T-helper 1 cell treated with Interleukin-12 subunit alpha and Interleukin-12 subunit beta and Interleukin-4 antibody, amounts not matched to agents 30 μg/mL and 1 μg/mL, for 36 hours (primary cell): ENCODE results near the gene AGTRAP.

Experiments used
- H3K27ac Mint-ChIP-seq: one replicate; pipeline ENCODE4 v1.8.0; 2021; ENCODE audit warnings: mild to moderate bottlenecking, mixed read lengths
- H3K27me3 Mint-ChIP-seq: one replicate; pipeline ENCODE4 v1.8.0; 2021; ENCODE audit warnings: low read depth, mixed read lengths
- H3K36me3 Mint-ChIP-seq: one replicate; pipeline ENCODE4 v1.8.0; 2021; ENCODE audit warnings: low read depth, mixed read lengths
- H3K4me1 Mint-ChIP-seq: one replicate; pipeline ENCODE4 v1.8.0; 2021; ENCODE audit warnings: low read depth, mixed read lengths
- H3K4me3 Mint-ChIP-seq: one replicate; pipeline ENCODE4 v1.8.0; 2021; ENCODE audit warnings: mild to moderate bottlenecking, moderate library complexity, mixed read lengths
- H3K9me3 Mint-ChIP-seq: one replicate; pipeline ENCODE4 v1.8.0; 2021; ENCODE audit warnings: mixed read lengths

Gene AGTRAP

GRCh38 chr1:11736746-11737639 is 1.1 kb downstream of the AGTRAP start:
- Mint-ChIP-seq H3K4me3 (peak overlapping the region; percentile 95), H3K27me3 (no peaks in the 10 kb centered on the region), H3K4me1 (peaks cover 56% of the 10 kb centered on the region), H3K9me3 (no peaks in the 10 kb centered on the region), H3K27ac (peak overlapping the region; percentile 62), H3K36me3 (peaks cover 5% of the 10 kb centered on the region)

- Mint-ChIP-seq H3K27ac (no peak overlapping the region), H3K9me3 (no peaks in the 10 kb centered on the region), H3K4me1 (peaks cover 63% of the 10 kb centered on the region), H3K4me3 (peak overlapping the region; percentile 38), H3K27me3 (no peaks in the 10 kb centered on the region), H3K36me3 (peaks cover 8% of the 10 kb centered on the region)
Measured at GRCh38 chr1:11738096-11738495, 2.2 kb downstream of the AGTRAP start.

- no peaks in the 10 kb centered on the region for H3K9me3 Mint-ChIP-seq
- H3K36me3 Mint-ChIP-seq: peaks cover 8% of the 10 kb centered on the region
- no peak overlapping the region for H3K4me3 Mint-ChIP-seq
- H3K27me3 Mint-ChIP-seq: no peaks in the 10 kb centered on the region
- H3K4me1 Mint-ChIP-seq: peaks cover 57% of the 10 kb centered on the region
- no peak overlapping the region for H3K27ac Mint-ChIP-seq
Measured at GRCh38 chr1:11738783-11739182, 2.8 kb downstream of the AGTRAP start.

GRCh38 chr1:11740258-11741192 is 4.6 kb downstream of the AGTRAP start:
- Mint-ChIP-seq H3K27me3 (no peaks in the 10 kb centered on the region), H3K4me1 (peaks cover 57% of the 10 kb centered on the region), H3K9me3 (no peaks in the 10 kb centered on the region), H3K4me3 (peak overlapping the region; percentile 63), H3K36me3 (peaks cover 8% of the 10 kb centered on the region), H3K27ac (peak overlapping the region; percentile 53)

GRCh38 chr1:11741482-11741881 is 5.5 kb downstream of the AGTRAP start:
- Mint-ChIP-seq H3K4me3 (peak overlapping the region; percentile 63), H3K36me3 (peaks cover 14% of the 10 kb centered on the region), H3K9me3 (no peaks in the 10 kb centered on the region), H3K4me1 (peaks cover 62% of the 10 kb centered on the region), H3K27ac (no peak overlapping the region), H3K27me3 (no peaks in the 10 kb centered on the region)

GRCh38 chr1:11741919-11742558 is 6.1 kb downstream of the AGTRAP start:
- peak overlapping the region; percentile 65 for H3K4me3 Mint-ChIP-seq
- H3K27me3 Mint-ChIP-seq: no peaks in the 10 kb centered on the region
- no peaks in the 10 kb centered on the region for H3K9me3 Mint-ChIP-seq
- peak overlapping the region; percentile 62 for H3K27ac Mint-ChIP-seq
- H3K36me3 Mint-ChIP-seq: peaks cover 17% of the 10 kb centered on the region
- peaks cover 58% of the 10 kb centered on the region for H3K4me1 Mint-ChIP-seq

- peaks cover 45% of the 10 kb centered on the region for H3K4me1 Mint-ChIP-seq
- H3K27ac Mint-ChIP-seq: no peak overlapping the region
Measured at GRCh38 chr1:11744287-11744686, 8.4 kb downstream of the AGTRAP start.

GRCh38 chr1:11746092-11746491 is 10.2 kb downstream of the AGTRAP start:
- Mint-ChIP-seq H3K27me3 (no peaks in the 10 kb centered on the region), H3K4me1 (peaks cover 31% of the 10 kb centered on the region), H3K4me3 (no peak overlapping the region), H3K36me3 (peaks cover 20% of the 10 kb centered on the region), H3K27ac (no peak overlapping the region), H3K9me3 (no peaks in the 10 kb centered on the region)

More at GRCh38 chr1:11744287-11744686, 8.4 kb downstream of the AGTRAP start:
- Mint-ChIP-seq H3K4me3 (no peak overlapping the region), H3K27me3 (no peaks in the 10 kb centered on the region), H3K9me3 (no peaks in the 10 kb centered on the region), H3K36me3 (peaks cover 20% of the 10 kb centered on the region)

- H3K27me3 Mint-ChIP-seq: no peaks in the 10 kb centered on the region
- no peak overlapping the region for H3K4me3 Mint-ChIP-seq
- H3K9me3 Mint-ChIP-seq: no peaks in the 10 kb centered on the region
- no peak overlapping the region for H3K27ac Mint-ChIP-seq
- peaks cover 23% of the 10 kb centered on the region for H3K4me1 Mint-ChIP-seq
- H3K36me3 Mint-ChIP-seq: peaks cover 20% of the 10 kb centered on the region
Measured at GRCh38 chr1:11746795-11747487, 11.0 kb downstream of the AGTRAP start.

- peak overlapping the region; percentile 3 for H3K4me3 Mint-ChIP-seq
- no peaks in the 10 kb centered on the region for H3K27me3 Mint-ChIP-seq
- H3K36me3 Mint-ChIP-seq: peaks cover 17% of the 10 kb centered on the region
- H3K9me3 Mint-ChIP-seq: no peaks in the 10 kb centered on the region
- peak overlapping the region; percentile 76 for H3K27ac Mint-ChIP-seq
- peaks cover 13% of the 10 kb centered on the region for H3K4me1 Mint-ChIP-seq
Measured at GRCh38 chr1:11748294-11749202, 12.6 kb downstream of the AGTRAP start.

GRCh38 chr1:11749203-11749689 is 13.3 kb downstream of the AGTRAP start:
- Mint-ChIP-seq H3K4me3 (peak overlapping the region; percentile 3), H3K9me3 (no peaks in the 10 kb centered on the region)

GRCh38 chr1:11749996-11750395 is 14.1 kb downstream of the AGTRAP start:
- Mint-ChIP-seq H3K9me3 (no peaks in the 10 kb centered on the region), H3K27me3 (no peaks in the 10 kb centered on the region), H3K4me3 (no peak overlapping the region), H3K27ac (no peak overlapping the region), H3K36me3 (peaks cover 17% of the 10 kb centered on the region), H3K4me1 (peaks cover 11% of the 10 kb centered on the region)

More at GRCh38 chr1:11749203-11749689, 13.3 kb downstream of the AGTRAP start:
- Mint-ChIP-seq H3K27me3 (no peaks in the 10 kb centered on the region), H3K27ac (peak overlapping the region; percentile 76), H3K36me3 (peaks cover 17% of the 10 kb centered on the region), H3K4me1 (peaks cover 13% of the 10 kb centered on the region)

- peaks cover 12% of the 10 kb centered on the region for H3K36me3 Mint-ChIP-seq
- H3K27ac Mint-ChIP-seq: no peak overlapping the region
- H3K9me3 Mint-ChIP-seq: no peaks in the 10 kb centered on the region
- H3K4me1 Mint-ChIP-seq: peaks cover 6% of the 10 kb centered on the region
- H3K27me3 Mint-ChIP-seq: peaks cover 4% of the 10 kb centered on the region
- H3K4me3 Mint-ChIP-seq: no peak overlapping the region
Measured at GRCh38 chr1:11751087-11751486, 15.2 kb downstream of the AGTRAP start.
